B cell (primary cell): ENCODE measurements around the gene TMEM109. TPM values are rescaled to one million over a fixed set of nuclear protein-coding genes. Genes with fewer than 3 reads are reported as not detected.

ENCODE experiments used
- ATAC-seq: fragments of 200-7000 bp; cut with Tn5 transposase; one replicate; pipeline ENCODE4 v1.10.0; 2021; ENCODE audit warnings: low read depth, mild to moderate bottlenecking, moderate number of reproducible peaks, moderate library complexity
- CTCF ChIA-PET: fragments of 350-600 bp; sonication (Branson Sonifier 250); formaldehyde crosslinking; loops from one replicate; lab custom pipeline; 2021; ENCODE audit warnings: antibody characterized with exemption, inconsistent platforms; lab: Charles Lee
- POLR2A ChIA-PET: fragments of 350-600 bp; sonication (Branson Sonifier 250); formaldehyde crosslinking; loops from one replicate; lab custom pipeline; 2021; ENCODE audit warnings: antibody characterized with exemption; lab: Charles Lee
- DNase-seq: peaks from one replicate; pipeline ENCODE4 v3.0.0; 2013
- H2AFZ ChIP-seq: 2 replicates; pipeline ENCODE4 v1.6.1; 2012; ENCODE audit warnings: mild to moderate bottlenecking, low read depth, low read length; ENCODE audit not compliant: insufficient read depth, poor library complexity, severe bottlenecking
- H3K27ac ChIP-seq, 2 donors: 1 replicate in 1 of 2; 2 replicates in 1 of 2; pipeline ENCODE4 v1.5.1; 2012 to 2013; ENCODE audit warnings: low read length in 2 of 2, mild to moderate bottlenecking in 2 of 2, moderate library complexity in 1 of 2
- H3K27me3 ChIP-seq, 4 experiments: fragments of 200-600 bp in 1 of 4; sonication (generic) in 1 of 4; replicated peaks in 1 of 4; 1 replicate in 2 of 4; 2 replicates in 2 of 4; pipeline versions ENCODE4 v1.6.1 to v1.7.0; 2013 to 2016; ENCODE audit warnings: low read length in 3 of 4, mild to moderate bottlenecking in 2 of 4, mixed read lengths in 1 of 4, moderate library complexity in 1 of 4; ENCODE audit not compliant: insufficient read depth in 4 of 4, control insufficient read depth in 3 of 4; ENCODE audit errors: control extremely low read depth in 1 of 4
- H3K36me3 ChIP-seq, 2 experiments: replicated peaks in 1 of 2; 1 replicate in 1 of 2; 2 replicates in 1 of 2; pipeline versions ENCODE4 v1.6.1 to v1.7.1; 2013; ENCODE audit warnings: low read length in 1 of 2; ENCODE audit not compliant: insufficient read depth in 2 of 2, control insufficient read depth in 1 of 2; ENCODE audit errors: control extremely low read depth in 1 of 2, extremely low read depth in 1 of 2
- H3K4me1 ChIP-seq, 2 donors: fragments of 200-600 bp in 1 of 2; sonication (generic) in 1 of 2; 1 replicate in 1 of 2; 2 replicates in 1 of 2; pipeline versions ENCODE4 v1.5.1 to v1.6.1; 2013 to 2017; ENCODE audit warnings: low read length in 2 of 2; ENCODE audit not compliant: control insufficient read depth in 2 of 2, insufficient read depth in 2 of 2
- H3K4me2 ChIP-seq: replicated peaks from 2 replicates; pipeline ENCODE3; 2012; ENCODE audit warnings: mild to moderate bottlenecking, low read depth, low read length; ENCODE audit not compliant: poor library complexity, severe bottlenecking
- H3K4me3 ChIP-seq, 5 experiments: fragments of 200-600 bp in 1 of 5; sonication (generic) in 1 of 5; 1 replicate in 3 of 5; 2 replicates in 2 of 5; pipeline versions ENCODE4 v1.5.1 to v1.7.0; 2011 to 2016; ENCODE audit warnings: low read length in 4 of 5, mild to moderate bottlenecking in 4 of 5, low read depth in 2 of 5, control low read depth in 1 of 5, moderate library complexity in 1 of 5; ENCODE audit not compliant: insufficient read depth in 1 of 5; ENCODE audit errors: control extremely low read depth in 1 of 5, extremely low read depth in 1 of 5
- H3K79me2 ChIP-seq: fragments of 200-600 bp; sonication (generic); one replicate; pipeline ENCODE4 v1.6.0; 2016; ENCODE audit warnings: low read length; ENCODE audit not compliant: control insufficient read depth, insufficient read depth
- H3K9ac ChIP-seq: fragments of 200-600 bp; sonication (generic); 2 replicates; pipeline ENCODE4 v1.6.1; 2017; ENCODE audit warnings: mild to moderate bottlenecking, low read length, moderate library complexity
- H3K9me3 ChIP-seq, 3 donors: one replicate each; pipeline versions ENCODE4 v1.6.1 to v1.7.1; 2013; ENCODE audit warnings: low read length in 2 of 3; ENCODE audit not compliant: control insufficient read depth in 2 of 3, insufficient read depth in 1 of 3; ENCODE audit errors: control extremely low read depth in 1 of 3
- H4K20me1 ChIP-seq: 2 replicates; pipeline ENCODE4 v1.6.0; 2012; ENCODE audit warnings: mild to moderate bottlenecking, low read length; ENCODE audit not compliant: insufficient read depth, control insufficient read depth, poor library complexity, severe bottlenecking
- H3K27ac Mint-ChIP-seq: one replicate; pipeline ENCODE4 v1.8.0; 2021; ENCODE audit warnings: mixed read lengths
- H3K27me3 Mint-ChIP-seq: one replicate; pipeline ENCODE4 v1.8.0; 2021; ENCODE audit warnings: mixed read lengths
- H3K4me1 Mint-ChIP-seq: one replicate; pipeline ENCODE4 v1.8.0; 2021; ENCODE audit warnings: mixed read lengths
- H3K4me3 Mint-ChIP-seq: one replicate; pipeline ENCODE4 v1.8.0; 2021; ENCODE audit warnings: mixed read lengths
- H3K9me3 Mint-ChIP-seq: one replicate; pipeline ENCODE4 v1.8.0; 2022; ENCODE audit warnings: mixed read lengths; ENCODE audit not compliant: insufficient read depth
- EZH2 ChIP-seq: IDR thresholded peaks from 2 replicates; pipeline ENCODE4 v1.6.1; 2012; ENCODE audit warnings: borderline replicate concordance, low read depth, mild to moderate bottlenecking, moderate library complexity, low read length; ENCODE audit not compliant: insufficient read depth, poor library complexity, severe bottlenecking
- WGBS: methylation state at CpG from one replicate; pipeline ENCODE4 v1.1.5; 2013; ENCODE audit warnings: missing lambda C conversion rate; ENCODE audit not compliant: insufficient coverage; 5-methylcytosine and 5-hydroxymethylcytosine counted together
- intact Hi-C: fragments of 100-400 bp; cut with micrococcal nuclease; formaldehyde crosslinking; loops from one replicate; pipeline ENCODE4 v1.10.0; 2022
- polyA plus RNA-seq: library from polyadenylated mRNA; depleted of rRNA; stranded (reverse); fragments of >200 nt; gene quantifications from 2 replicates; pipeline ENCODE4 v1.2.3, GENCODE V29; 2012
- total RNA-seq, 2 donors: library from RNA; stranded (reverse); fragments of 120-200 nt in 1 of 2; gene quantifications; 1 replicate in 1 of 2; 2 replicates in 1 of 2; pipeline versions ENCODE4 v1.2.3 to v1.2.4, GENCODE V29; 2013 to 2022
- TF ChIP-seq, protein P1 (sequence below): fragments of 200-600 bp; IDR thresholded peaks from one replicate; pipeline ENCODE4 v1.8.0; 2022; ENCODE audit warnings: antibody characterized with exemption, mild to moderate bottlenecking

The TMEM109 gene
- total and polyA plus RNA-seq, 2 donors (not counting 1 experiment from before 2014, with no cell fraction given): 32.0 to 99.4 TPM

DNA sequence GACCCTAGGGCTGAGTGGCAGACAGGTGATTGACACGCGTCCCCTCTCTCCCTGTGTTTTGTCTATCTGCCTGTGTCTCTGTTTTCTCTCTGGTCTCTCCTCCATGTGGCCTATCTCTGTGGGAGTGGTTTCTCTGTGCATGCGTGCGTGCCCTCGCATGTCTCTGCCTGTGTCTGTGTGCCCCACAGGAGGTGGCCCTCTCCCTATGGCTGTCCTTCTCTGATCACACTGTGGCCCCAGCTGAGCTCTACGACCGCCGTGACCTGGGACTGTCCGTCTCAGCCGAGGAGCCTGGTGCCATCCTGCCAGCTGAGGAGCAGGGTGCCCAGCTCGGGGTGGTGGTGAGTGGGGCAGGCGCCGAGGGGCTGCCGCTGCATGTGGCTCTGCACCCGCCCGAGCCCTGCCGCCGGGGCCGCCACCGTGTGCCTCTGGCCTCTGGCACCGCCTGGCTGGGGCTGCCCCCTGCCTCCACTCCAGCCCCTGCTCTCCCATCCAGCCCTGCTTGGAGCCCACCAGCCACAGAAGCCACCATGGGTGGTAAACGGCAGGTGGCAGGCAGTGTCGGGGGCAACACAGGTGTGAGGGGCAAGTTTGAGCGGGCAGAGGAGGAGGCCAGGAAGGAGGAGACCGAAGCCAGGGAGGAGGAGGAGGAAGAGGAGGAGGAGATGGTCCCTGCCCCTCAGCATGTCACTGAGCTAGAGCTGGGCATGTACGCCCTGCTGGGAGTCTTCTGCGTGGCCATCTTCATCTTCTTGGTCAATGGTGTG, 21.9 kb downstream of the TMEM109 start:
- intact Hi-C loops: no loop called here
- H3K9ac ChIP-seq: no peak overlapping the region
- H3K27ac ChIP-seq: peak overlapping the region in 1 of 2 donors; percentile 39
- WGBS: 85% methylated on average over 24 of the region's 27 CpGs
- peaks cover 22 to 32% of the 10 kb centered on the region in 2 donors for H3K4me1 ChIP-seq
- TF ChIP-seq EZH2: no peak
- TF ChIP-seq, protein P1, sequence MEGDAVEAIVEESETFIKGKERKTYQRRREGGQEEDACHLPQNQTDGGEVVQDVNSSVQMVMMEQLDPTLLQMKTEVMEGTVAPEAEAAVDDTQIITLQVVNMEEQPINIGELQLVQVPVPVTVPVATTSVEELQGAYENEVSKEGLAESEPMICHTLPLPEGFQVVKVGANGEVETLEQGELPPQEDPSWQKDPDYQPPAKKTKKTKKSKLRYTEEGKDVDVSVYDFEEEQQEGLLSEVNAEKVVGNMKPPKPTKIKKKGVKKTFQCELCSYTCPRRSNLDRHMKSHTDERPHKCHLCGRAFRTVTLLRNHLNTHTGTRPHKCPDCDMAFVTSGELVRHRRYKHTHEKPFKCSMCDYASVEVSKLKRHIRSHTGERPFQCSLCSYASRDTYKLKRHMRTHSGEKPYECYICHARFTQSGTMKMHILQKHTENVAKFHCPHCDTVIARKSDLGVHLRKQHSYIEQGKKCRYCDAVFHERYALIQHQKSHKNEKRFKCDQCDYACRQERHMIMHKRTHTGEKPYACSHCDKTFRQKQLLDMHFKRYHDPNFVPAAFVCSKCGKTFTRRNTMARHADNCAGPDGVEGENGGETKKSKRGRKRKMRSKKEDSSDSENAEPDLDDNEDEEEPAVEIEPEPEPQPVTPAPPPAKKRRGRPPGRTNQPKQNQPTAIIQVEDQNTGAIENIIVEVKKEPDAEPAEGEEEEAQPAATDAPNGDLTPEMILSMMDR: no peak
- Mint-ChIP-seq H3K4me1 (peaks cover 34% of the 10 kb centered on the region), H3K9me3 (no peaks in the 10 kb centered on the region), H3K27ac (peak overlapping the region; percentile 81), H3K27me3 (no peaks in the 10 kb centered on the region), H3K4me3 (no peak overlapping the region)
- no peak overlapping the region for H2AFZ ChIP-seq
- peaks cover 0 to 29% of the 10 kb centered on the region in 2 experiments for H3K36me3 ChIP-seq
- H3K9me3 ChIP-seq: no peaks in the 10 kb centered on the region
- DNase-seq: peak; percentile 38
- ATAC-seq: no peak
- POLR2A ChIA-PET: interaction anchor here (11.4 kb wide), 1 partner anchor 19 kb away, joined by 96 read pairs; the partner anchor contains the start of gene TMEM109
- H4K20me1 ChIP-seq: peaks cover 9% of the 10 kb centered on the region
- no peaks in the 10 kb centered on the region for H3K27me3 ChIP-seq
- CTCF ChIA-PET: interaction anchor here (1.2 to 5.7 kb wide), 2 partner anchors 21 to 34 kb away, joined by 4 to 55 read pairs; partner anchors contain the start of gene TMEM109
- H3K4me3 ChIP-seq: no peak overlapping the region
- H3K4me2 ChIP-seq: no peak overlapping the region
- no peaks in the 10 kb centered on the region for H3K79me2 ChIP-seq
